ENCODE data around the gene SULF2. TPM values are rescaled to one million over a fixed set of nuclear protein-coding genes. Genes with fewer than 3 reads are reported as not detected.

SULF2 gene
- total RNA-seq, 3 donors from 2014 or later, result 36.3 to 62.5 (median 58.0) TPM

DNA sequence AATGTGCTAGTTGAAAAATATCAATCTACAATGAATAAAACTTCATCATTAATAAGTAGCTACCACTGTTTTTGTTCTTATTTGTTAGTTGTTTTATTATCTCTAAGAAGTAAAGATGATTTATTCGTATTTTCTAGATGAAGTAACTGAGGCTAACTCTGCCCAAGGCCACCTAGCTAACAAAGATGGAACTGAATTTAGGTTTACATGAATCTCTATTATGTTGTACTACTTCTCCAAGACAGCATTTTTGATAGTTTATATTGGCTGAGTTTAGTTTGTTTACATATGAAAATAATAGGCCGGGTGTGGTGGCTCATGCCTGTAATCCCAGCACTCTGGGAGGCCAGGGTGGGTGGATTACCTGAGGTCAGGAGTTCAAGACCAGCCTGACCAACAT lies 162.1 kb downstream of the SULF2 start:
- Histone ChIP-seq H3K36me3 (no peaks in the 10 kb centered on the region), H3K27me3 (no peaks in the 10 kb centered on the region), H3K4me1 (no peaks in the 10 kb centered on the region), H3K9me3 (no peaks in the 10 kb centered on the region), H3K4me3 (no peak overlapping the region), H3K27ac (no peak overlapping the region)
- intact Hi-C loops (cut with DNase I; ENCODE audit: low total_unique reads), result no loop called here
- TF ChIP-seq POLR2A (IDR thresholded peaks at IDR 0.05) (no peak), POLR2AphosphoS5 (IDR thresholded peaks at IDR 0.05) (no peak), CTCF (IDR thresholded peaks at IDR 0.05) (no peak)
- DNase-seq (ENCODE audit: low spot score in 2 of 2), result no peak

DNA sequence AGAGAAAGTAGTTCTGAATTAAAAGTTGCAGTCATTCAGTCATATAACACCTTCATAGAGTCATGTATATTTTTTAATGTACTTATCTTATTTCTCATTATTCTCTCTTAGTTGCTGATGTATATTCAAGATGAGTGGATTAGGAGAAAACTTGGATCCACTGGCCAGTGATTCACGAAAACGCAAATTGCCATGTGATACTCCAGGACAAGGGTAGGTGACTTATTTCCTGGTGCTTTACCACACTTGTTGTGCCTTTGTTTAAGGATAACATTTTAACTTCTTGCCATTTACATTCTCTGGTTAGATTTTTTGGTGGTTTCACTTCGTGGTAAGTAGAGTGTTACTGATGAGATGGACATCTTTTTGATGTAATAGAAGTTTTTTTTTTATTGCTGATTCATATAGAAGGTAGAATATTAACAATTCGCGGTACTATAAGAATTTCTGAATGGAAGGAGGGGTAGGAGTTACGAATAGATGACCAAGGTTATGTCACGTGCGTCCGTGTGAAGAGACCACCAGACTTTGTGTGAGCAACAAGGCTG lies 163.1 kb downstream of the SULF2 start:
- no peak overlapping the region for H3K27ac ChIP-seq
- H3K27me3 ChIP-seq, result no peaks in the 10 kb centered on the region
- TF ChIP-seq CTCF (IDR thresholded peaks at IDR 0.05) (no peak), POLR2AphosphoS5 (IDR thresholded peaks at IDR 0.05) (no peak), POLR2A (IDR thresholded peaks at IDR 0.05) (no peak)
- no peak for DNase-seq (ENCODE audit: low spot score in 2 of 2)
- no peaks in the 10 kb centered on the region for H3K9me3 ChIP-seq
- no peak overlapping the region for H3K4me3 ChIP-seq
- intact Hi-C loops (cut with DNase I; ENCODE audit: low total_unique reads), result no loop called here
- no peaks in the 10 kb centered on the region for H3K36me3 ChIP-seq
- H3K4me1 ChIP-seq, result no peaks in the 10 kb centered on the region

GRCh38 chr20:47620808-47621805 lies 164.2 kb downstream of the SULF2 start:
- no peak for DNase-seq (ENCODE audit: low spot score in 2 of 2)
- Histone ChIP-seq H3K36me3 (no peaks in the 10 kb centered on the region), H3K4me3 (no peak overlapping the region), H3K4me1 (no peaks in the 10 kb centered on the region), H3K9me3 (no peaks in the 10 kb centered on the region), H3K27me3 (no peaks in the 10 kb centered on the region), H3K27ac (no peak overlapping the region)
- intact Hi-C loops (cut with DNase I; ENCODE audit: low total_unique reads), result no loop called here
- TF ChIP-seq CTCF (IDR thresholded peaks at IDR 0.05) (peak; percentile 74 to 84 (median 76)), POLR2AphosphoS5 (IDR thresholded peaks at IDR 0.05) (no peak)

DNA sequence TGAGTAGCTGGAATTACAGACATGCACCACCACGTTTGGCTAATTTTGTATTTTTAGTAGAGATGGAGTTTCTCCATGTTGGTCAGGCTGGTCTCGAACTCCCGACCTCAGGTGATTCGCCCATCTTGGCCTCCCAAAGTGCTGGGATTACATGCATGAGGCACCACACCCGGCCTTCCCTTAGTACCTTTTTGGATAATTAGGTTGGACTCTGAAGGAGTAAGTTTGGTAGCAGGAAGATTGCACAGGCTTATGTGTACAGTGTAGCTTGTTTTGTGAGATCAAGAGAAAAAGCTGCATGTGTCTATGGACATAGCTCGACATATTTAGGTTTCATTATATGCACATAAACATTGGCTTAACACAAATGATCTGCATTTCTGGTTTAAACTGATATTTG lies 166.8 kb downstream of the SULF2 start:
- Histone ChIP-seq H3K36me3 (no peaks in the 10 kb centered on the region), H3K9me3 (no peaks in the 10 kb centered on the region), H3K4me3 (no peak overlapping the region), H3K4me1 (no peaks in the 10 kb centered on the region), H3K27ac (no peak overlapping the region), H3K27me3 (no peaks in the 10 kb centered on the region)
- TF ChIP-seq CTCF (IDR thresholded peaks at IDR 0.05) (no peak), POLR2A (IDR thresholded peaks at IDR 0.05) (no peak), POLR2AphosphoS5 (IDR thresholded peaks at IDR 0.05) (no peak)
- no peak for DNase-seq (ENCODE audit: low spot score in 2 of 2)
- intact Hi-C loops (cut with DNase I; ENCODE audit: low total_unique reads), result no loop called here

DNA sequence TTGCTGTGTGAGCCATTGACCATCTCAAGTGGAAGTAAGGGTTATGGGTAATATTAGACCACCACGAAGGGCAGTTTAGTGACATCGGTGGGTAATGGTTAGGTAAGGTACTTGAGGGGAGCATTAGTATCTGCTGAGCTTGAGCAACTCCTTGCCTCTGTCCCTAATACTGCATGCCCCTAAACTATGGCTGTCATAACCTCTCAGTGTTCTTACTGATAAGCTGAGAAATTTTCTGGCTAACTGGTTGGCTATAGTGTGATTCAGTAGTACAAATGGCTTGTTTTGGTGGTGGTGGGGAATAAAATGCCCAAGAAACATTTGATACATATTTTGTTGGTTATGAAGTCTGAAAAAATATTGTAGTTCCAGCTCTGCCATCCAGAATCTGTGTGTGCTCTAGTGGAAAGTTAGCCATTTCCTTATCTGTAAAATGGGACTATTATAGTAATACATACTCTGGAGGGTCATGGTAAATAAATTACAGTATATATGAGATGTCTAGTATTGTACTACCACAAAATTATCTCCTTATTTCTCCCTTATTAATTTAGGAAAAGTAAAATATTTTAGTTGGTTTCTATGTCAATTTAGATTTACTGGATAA lies 170.5 kb downstream of the SULF2 start:
- intact Hi-C loops (cut with DNase I; ENCODE audit: low total_unique reads), result no loop called here
- Histone ChIP-seq H3K27me3 (no peaks in the 10 kb centered on the region), H3K9me3 (no peaks in the 10 kb centered on the region), H3K4me1 (no peaks in the 10 kb centered on the region), H3K27ac (no peak overlapping the region), H3K36me3 (no peaks in the 10 kb centered on the region), H3K4me3 (no peak overlapping the region)
- no peak for TF ChIP-seq CTCF (IDR thresholded peaks at IDR 0.05)
- TF ChIP-seq POLR2AphosphoS5 (IDR thresholded peaks at IDR 0.05), result no peak
- TF ChIP-seq POLR2A (IDR thresholded peaks at IDR 0.05), result no peak
- DNase-seq (ENCODE audit: low spot score in 2 of 2), result no peak
